HL-60/S4 treated with phorbol 12-myristate 13-acetate at 8.2 ng/mL for 4 days and 3 days (cell line): Measurements from ENCODE around the gene MSMO1.

ENCODE experiments used
- in situ Hi-C: fragments of 300-500 bp; cut with MboI; formaldehyde crosslinking; loops from 2 replicates; pipeline ENCODE4 v1.15.0; 2022; ENCODE audit warnings: low sequenced_read_pairs

MSMO1 gene

GRCh38 chr4:165324236-165324917 lies 3.1 kb upstream of the MSMO1 start:
- in situ Hi-C loops: no loop called here

- in situ Hi-C loops: loop anchor here (25.0 kb wide), 1 partner anchor 188 kb away; no protein-coding TSS in a partner anchor
These were observed 2.6 kb upstream of the MSMO1 start for GRCh38 chr4:165324918-165325304.

GRCh38 chr4:165325732-165326512 lies 1.5 kb upstream of the MSMO1 start:
- in situ Hi-C loops: loop anchor here (25.0 kb wide), 1 partner anchor 189 kb away; no protein-coding TSS in a partner anchor

GRCh38 chr4:165326831-165327210 lies 648 bp upstream of the MSMO1 start:
- in situ Hi-C loops: loop anchor here (25.0 kb wide), 1 partner anchor 190 kb away; no protein-coding TSS in a partner anchor

GRCh38 chr4:165328101-165328425 lies 594 bp downstream of the MSMO1 start:
- in situ Hi-C loops: loop anchor here (25.0 kb wide), 1 partner anchor 191 kb away; no protein-coding TSS in a partner anchor

- in situ Hi-C loops: loop anchor here (25.0 kb wide), 1 partner anchor 191 kb away; no protein-coding TSS in a partner anchor
These were observed 1.2 kb downstream of the MSMO1 start for GRCh38 chr4:165328708-165329107.

- in situ Hi-C loops: loop anchor here (25.0 kb wide), 1 partner anchor 193 kb away; no protein-coding TSS in a partner anchor
These were observed 2.6 kb downstream of the MSMO1 start for GRCh38 chr4:165330071-165330470.

- in situ Hi-C loops: loop anchor here (25.0 kb wide), 1 partner anchor 193 kb away; no protein-coding TSS in a partner anchor
These were observed 3.2 kb downstream of the MSMO1 start for GRCh38 chr4:165330666-165331065.

- in situ Hi-C loops: loop anchor here (25.0 kb wide), 1 partner anchor 194 kb away; no protein-coding TSS in a partner anchor
These were observed 3.9 kb downstream of the MSMO1 start for GRCh38 chr4:165331359-165331758.

- in situ Hi-C loops: loop anchor here (25.0 kb wide), 1 partner anchor 195 kb away; no protein-coding TSS in a partner anchor
These were observed 4.4 kb downstream of the MSMO1 start for GRCh38 chr4:165331823-165332222.

GRCh38 chr4:165332502-165332901 lies 5.0 kb downstream of the MSMO1 start:
- in situ Hi-C loops: loop anchor here (25.0 kb wide), 1 partner anchor 195 kb away; no protein-coding TSS in a partner anchor

- in situ Hi-C loops: loop anchor here (25.0 kb wide), 1 partner anchor 198 kb away; no protein-coding TSS in a partner anchor
These were observed 7.8 kb downstream of the MSMO1 start for GRCh38 chr4:165335163-165335703.

GRCh38 chr4:165336743-165337142 lies 9.3 kb downstream of the MSMO1 start:
- in situ Hi-C loops: loop anchor here (25.0 kb wide), 1 partner anchor 199 kb away; no protein-coding TSS in a partner anchor

- in situ Hi-C loops: loop anchor here (25.0 kb wide), 1 partner anchor 205 kb away; no protein-coding TSS in a partner anchor
These were observed 14.9 kb downstream of the MSMO1 start for GRCh38 chr4:165342340-165342739.

- in situ Hi-C loops: loop anchor here (25.0 kb wide), 1 partner anchor 206 kb away; no protein-coding TSS in a partner anchor
These were observed 16.1 kb downstream of the MSMO1 start for GRCh38 chr4:165343353-165344191.

- in situ Hi-C loops: loop anchor here (25.0 kb wide), 1 partner anchor 209 kb away; no protein-coding TSS in a partner anchor
These were observed 18.4 kb downstream of the MSMO1 start for GRCh38 chr4:165345666-165346417.

GRCh38 chr4:165347647-165348569 lies 20.4 kb downstream of the MSMO1 start:
- in situ Hi-C loops: loop anchor here (25.0 kb wide), 1 partner anchor 211 kb away; no protein-coding TSS in a partner anchor
